ENCODE results near the gene FRMPD4.

FRMPD4 gene

GRCh38 chrX:12610079-12610478 is 471.8 kb downstream of the FRMPD4 start:
- TF ChIP-seq GLIS3 (CRISPR knock-in tag; IDR thresholded peaks at IDR 0.05) (no peak), TOX (CRISPR knock-in tag; IDR thresholded peaks at IDR 0.05; ENCODE audit: borderline replicate concordance) (no peak)
- no peak for ATAC-seq

GRCh38 chrX:12611471-12611870 is 473.2 kb downstream of the FRMPD4 start:
- no peak for TF ChIP-seq GLIS3 (CRISPR knock-in tag; IDR thresholded peaks at IDR 0.05)
- TF ChIP-seq, protein P1, sequence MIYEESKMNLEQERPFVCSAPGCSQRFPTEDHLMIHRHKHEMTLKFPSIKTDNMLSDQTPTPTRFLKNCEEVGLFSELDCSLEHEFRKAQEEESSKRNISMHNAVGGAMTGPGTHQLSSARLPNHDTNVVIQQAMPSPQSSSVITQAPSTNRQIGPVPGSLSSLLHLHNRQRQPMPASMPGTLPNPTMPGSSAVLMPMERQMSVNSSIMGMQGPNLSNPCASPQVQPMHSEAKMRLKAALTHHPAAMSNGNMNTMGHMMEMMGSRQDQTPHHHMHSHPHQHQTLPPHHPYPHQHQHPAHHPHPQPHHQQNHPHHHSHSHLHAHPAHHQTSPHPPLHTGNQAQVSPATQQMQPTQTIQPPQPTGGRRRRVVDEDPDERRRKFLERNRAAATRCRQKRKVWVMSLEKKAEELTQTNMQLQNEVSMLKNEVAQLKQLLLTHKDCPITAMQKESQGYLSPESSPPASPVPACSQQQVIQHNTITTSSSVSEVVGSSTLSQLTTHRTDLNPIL (CRISPR knock-in tag; IDR thresholded peaks at IDR 0.05; ENCODE audit: low read depth): no peak
- no peak for TF ChIP-seq ZNF565 (CRISPR knock-in tag; conservative IDR thresholded peaks at IDR 0.05; ENCODE audit: low read depth)
- no peak for TF ChIP-seq SNAI2 (CRISPR knock-in tag; IDR thresholded peaks at IDR 0.05)
- no peak for TF ChIP-seq ZC3H10 (CRISPR knock-in tag; IDR thresholded peaks at IDR 0.05)
- no peak for TF ChIP-seq ISL1 (CRISPR knock-in tag; IDR thresholded peaks at IDR 0.05)
- TF ChIP-seq ZFP3 (CRISPR knock-in tag; IDR thresholded peaks at IDR 0.05): no peak
- TF ChIP-seq ARNTL (CRISPR knock-in tag; IDR thresholded peaks at IDR 0.05; ENCODE audit: borderline replicate concordance, low read depth): no peak
- no peak for TF ChIP-seq CSRNP3 (CRISPR knock-in tag; IDR thresholded peaks at IDR 0.05)
- TF ChIP-seq RARB (CRISPR knock-in tag; IDR thresholded peaks at IDR 0.05): no peak
- no peak for TF ChIP-seq TCF4 (CRISPR knock-in tag; IDR thresholded peaks at IDR 0.05; ENCODE audit: borderline replicate concordance)
- TF ChIP-seq POU6F1 (CRISPR knock-in tag; IDR thresholded peaks at IDR 0.05; ENCODE audit: borderline replicate concordance, low read depth): no peak
- no peak for TF ChIP-seq TOX (CRISPR knock-in tag; IDR thresholded peaks at IDR 0.05; ENCODE audit: borderline replicate concordance)
- no peak for TF ChIP-seq ZNF8 (CRISPR knock-in tag; IDR thresholded peaks at IDR 0.05)
- no peak for TF ChIP-seq ESRRG (CRISPR knock-in tag; IDR thresholded peaks at IDR 0.05)
- no peak for TF ChIP-seq BACH2 (CRISPR knock-in tag; IDR thresholded peaks at IDR 0.05; ENCODE audit: borderline replicate concordance)
- TF ChIP-seq PPARA (CRISPR knock-in tag; IDR thresholded peaks at IDR 0.05; ENCODE audit: borderline replicate concordance): no peak
- no peak for ATAC-seq

DNA sequence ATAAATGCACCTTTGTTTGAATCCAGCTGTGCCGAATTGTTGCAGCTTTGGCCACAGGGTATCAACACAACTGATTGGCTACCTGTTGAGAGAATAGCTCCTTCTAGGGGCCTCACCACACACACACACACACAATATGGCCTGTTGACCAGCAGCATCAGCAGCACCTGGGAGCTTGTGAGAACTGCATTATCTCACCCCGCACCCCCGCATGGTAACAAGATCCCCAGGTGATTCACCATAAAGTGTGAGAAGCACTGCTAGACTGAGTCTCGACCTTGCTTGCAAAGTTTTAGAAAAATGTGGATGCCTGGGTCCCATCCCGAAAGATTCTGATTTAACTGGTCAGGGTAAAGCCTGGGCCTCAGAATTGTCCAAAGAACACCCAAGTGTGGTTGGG is 476.0 kb downstream of the FRMPD4 start:
- ATAC-seq: no peak
- TF ChIP-seq ZFP3 (CRISPR knock-in tag; IDR thresholded peaks at IDR 0.05): no peak

DNA sequence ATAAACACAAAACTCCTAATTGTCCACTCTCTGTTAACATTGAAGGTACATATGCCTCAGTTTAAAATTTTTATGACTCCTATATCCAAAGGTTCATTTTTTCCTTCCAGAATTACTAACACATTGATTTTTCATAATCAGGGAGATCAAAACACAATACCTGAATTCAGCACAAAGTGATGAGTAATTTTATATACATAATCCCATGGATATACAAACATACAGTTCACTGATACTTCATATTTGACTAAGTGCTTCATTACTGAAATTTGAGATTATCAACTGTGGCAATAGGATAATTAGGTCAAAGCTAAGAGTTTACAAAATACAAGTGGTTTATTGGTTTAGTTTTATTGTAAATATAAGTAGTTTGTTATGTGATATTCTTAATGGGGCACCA is 476.8 kb downstream of the FRMPD4 start:
- TF ChIP-seq PATZ1 (CRISPR knock-in tag; IDR thresholded peaks at IDR 0.05; ENCODE audit: borderline replicate concordance): no peak
- TF ChIP-seq ESRRG (CRISPR knock-in tag; IDR thresholded peaks at IDR 0.05): no peak
- TF ChIP-seq ZC3H10 (CRISPR knock-in tag; IDR thresholded peaks at IDR 0.05): no peak
- no peak for TF ChIP-seq CSRNP3 (CRISPR knock-in tag; IDR thresholded peaks at IDR 0.05)
- TF ChIP-seq ZFP3 (CRISPR knock-in tag; IDR thresholded peaks at IDR 0.05): no peak
- TF ChIP-seq ZNF565 (CRISPR knock-in tag; conservative IDR thresholded peaks at IDR 0.05; ENCODE audit: low read depth): no peak
- no peak for TF ChIP-seq CSDC2 (CRISPR knock-in tag; IDR thresholded peaks at IDR 0.05)
- no peak for TF ChIP-seq ZNF8 (CRISPR knock-in tag; IDR thresholded peaks at IDR 0.05)
- TF ChIP-seq OSR1 (CRISPR knock-in tag; IDR thresholded peaks at IDR 0.05): no peak
- TF ChIP-seq TOX (CRISPR knock-in tag; IDR thresholded peaks at IDR 0.05; ENCODE audit: borderline replicate concordance): no peak
- no peak for TF ChIP-seq ARNTL (CRISPR knock-in tag; IDR thresholded peaks at IDR 0.05; ENCODE audit: borderline replicate concordance, low read depth)
- TF ChIP-seq, protein P1 (CRISPR knock-in tag; IDR thresholded peaks at IDR 0.05; ENCODE audit: low read depth): no peak
- TF ChIP-seq TCF4 (CRISPR knock-in tag; IDR thresholded peaks at IDR 0.05; ENCODE audit: borderline replicate concordance): no peak
- no peak for TF ChIP-seq PPARA (CRISPR knock-in tag; IDR thresholded peaks at IDR 0.05; ENCODE audit: borderline replicate concordance)
- no peak for TF ChIP-seq RARB (CRISPR knock-in tag; IDR thresholded peaks at IDR 0.05)
- no peak for TF ChIP-seq SNAI2 (CRISPR knock-in tag; IDR thresholded peaks at IDR 0.05)
- no peak for TF ChIP-seq POU6F1 (CRISPR knock-in tag; IDR thresholded peaks at IDR 0.05; ENCODE audit: borderline replicate concordance, low read depth)
- no peak for TF ChIP-seq BACH2 (CRISPR knock-in tag; IDR thresholded peaks at IDR 0.05; ENCODE audit: borderline replicate concordance)
- ATAC-seq: no peak

Measured in SK-N-SH treated with all-trans-retinoic acid at 6 μM for 48 hours (cell line).